ENCODE results near the gene RHOBTB1. TPM values are rescaled to one million over a fixed set of nuclear protein-coding genes. Genes with fewer than 3 reads are reported as not detected.

Gene RHOBTB1
- total RNA-seq, 2 donors from 2014 or later: 0.64 TPM; not detected in 1

DNA sequence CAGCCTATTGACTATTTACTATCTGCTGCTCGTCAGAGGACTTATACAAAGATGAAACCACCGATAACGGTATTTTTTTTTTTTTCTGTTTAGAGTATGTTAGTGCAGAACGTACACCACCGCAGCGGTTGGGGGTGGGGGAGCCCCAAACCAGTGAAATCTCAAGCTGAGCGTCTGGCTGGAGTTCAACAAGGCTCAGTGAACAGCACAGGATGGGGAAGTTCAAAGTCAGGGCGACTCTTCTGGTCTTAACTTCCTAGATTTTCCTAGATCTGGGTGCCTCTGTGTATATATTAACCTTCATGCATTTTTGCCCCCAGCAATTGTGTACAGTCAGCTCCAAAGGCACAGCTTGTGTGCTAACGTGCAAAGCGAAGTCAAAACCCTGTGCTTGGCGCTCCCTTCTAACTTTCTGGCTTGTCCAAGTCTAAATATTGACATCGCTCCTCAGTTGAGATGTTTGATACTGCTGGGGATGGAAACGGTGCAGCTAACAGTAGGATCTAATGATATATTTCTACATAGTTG is 1.1 kb downstream of the RHOBTB1 start:
- Mint-ChIP-seq H3K4me1 (ENCODE audit: low read depth in 2 of 2) (peaks cover 6 to 13% of the 10 kb centered on the region in 2 donors), H3K27me3 (peaks cover 43 to 50% of the 10 kb centered on the region in 2 donors), H3K4me3 (peak overlapping the region; percentile 33), H3K27ac (no peak overlapping the region), H3K36me3 (no peaks in the 10 kb centered on the region), H3K9me3 (no peaks in the 10 kb centered on the region)
- ATAC-seq: no peak
- no peak for DNase-seq (ENCODE audit: low spot score)

- H3K4me1 Mint-ChIP-seq (ENCODE audit: low read depth in 2 of 2): peaks cover 6 to 13% of the 10 kb centered on the region in 2 donors
- DNase-seq (ENCODE audit: low spot score) (no peak), ATAC-seq (no peak)
- H3K4me3 Mint-ChIP-seq: peak overlapping the region; percentile 33
- H3K9me3 Mint-ChIP-seq: no peaks in the 10 kb centered on the region
- peaks cover 41 to 50% of the 10 kb centered on the region in 2 donors for H3K27me3 Mint-ChIP-seq
- H3K27ac Mint-ChIP-seq: no peak overlapping the region
- no peaks in the 10 kb centered on the region for H3K36me3 Mint-ChIP-seq
These were observed 1.7 kb downstream of the RHOBTB1 start for GRCh38 chr10:60942134-60942787.

- H3K36me3 Mint-ChIP-seq: no peaks in the 10 kb centered on the region
- no peak for DNase-seq (ENCODE audit: low spot score)
- H3K4me1 Mint-ChIP-seq (ENCODE audit: low read depth in 2 of 2): peaks cover 6 to 13% of the 10 kb centered on the region in 2 donors
- no peak overlapping the region for H3K4me3 Mint-ChIP-seq
- no peaks in the 10 kb centered on the region for H3K9me3 Mint-ChIP-seq
- H3K27ac Mint-ChIP-seq: no peak overlapping the region
- ATAC-seq: no peak
- peaks cover 28 to 35% of the 10 kb centered on the region in 2 donors for H3K27me3 Mint-ChIP-seq
These were observed 3.5 kb downstream of the RHOBTB1 start for GRCh38 chr10:60940446-60940845.

DNA sequence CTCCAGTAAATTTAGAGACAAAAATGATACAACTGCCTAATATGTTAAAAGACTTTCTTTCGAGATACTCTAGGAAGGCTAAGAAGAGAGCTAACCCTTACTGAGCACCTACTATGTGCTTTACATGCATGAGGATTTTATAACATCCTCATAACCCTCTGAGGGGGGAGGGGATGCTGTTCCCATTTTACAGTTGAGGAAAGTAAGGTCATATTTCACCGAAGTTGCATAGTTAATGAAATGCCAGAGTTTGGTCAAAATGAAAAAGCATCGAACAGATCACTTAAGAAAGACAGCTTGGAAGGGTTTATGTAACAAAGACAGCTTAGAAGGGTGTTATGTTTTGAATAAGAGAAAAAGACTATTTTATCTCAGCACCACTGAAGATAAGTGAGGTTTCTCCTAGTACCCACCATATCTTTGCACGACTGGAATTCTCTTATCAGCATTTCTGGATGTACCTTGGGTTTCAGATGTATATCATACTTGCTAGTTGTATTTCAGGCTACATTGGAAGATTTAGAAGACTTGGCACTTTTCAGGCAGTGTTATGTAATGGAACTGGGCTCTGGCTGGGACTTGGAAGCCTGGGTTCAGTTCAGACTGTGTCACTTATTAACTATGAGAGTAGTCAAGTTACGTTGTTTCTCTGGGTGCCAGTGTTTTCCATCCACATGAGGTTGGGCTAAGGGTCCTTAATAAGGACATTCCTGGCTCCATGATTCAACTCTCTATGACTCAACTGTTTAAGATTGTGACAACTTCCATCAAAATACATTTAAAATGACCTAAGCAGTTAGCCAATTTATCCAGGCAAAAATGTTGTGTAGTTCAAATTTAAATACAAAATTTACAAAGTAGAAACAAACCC is 6.0 kb downstream of the RHOBTB1 start:
- Mint-ChIP-seq H3K27me3 (peaks cover 19 to 26% of the 10 kb centered on the region in 2 donors), H3K4me1 (ENCODE audit: low read depth in 2 of 2) (peaks cover 3 to 4% of the 10 kb centered on the region in 2 donors), H3K27ac (no peak overlapping the region), H3K4me3 (no peak overlapping the region), H3K36me3 (no peaks in the 10 kb centered on the region), H3K9me3 (no peaks in the 10 kb centered on the region)
- DNase-seq (ENCODE audit: low spot score) (no peak), ATAC-seq (no peak)

GRCh38 chr10:60937022-60937421 is 7.0 kb downstream of the RHOBTB1 start:
- ATAC-seq (no peak), DNase-seq (ENCODE audit: low spot score) (no peak)
- no peak overlapping the region for H3K27ac Mint-ChIP-seq
- no peak overlapping the region for H3K4me3 Mint-ChIP-seq
- no peaks in the 10 kb centered on the region for H3K4me1 Mint-ChIP-seq (ENCODE audit: low read depth in 2 of 2)
- H3K36me3 Mint-ChIP-seq: no peaks in the 10 kb centered on the region
- H3K9me3 Mint-ChIP-seq: no peaks in the 10 kb centered on the region
- H3K27me3 Mint-ChIP-seq: peaks cover 16 to 24% of the 10 kb centered on the region in 2 donors

DNA sequence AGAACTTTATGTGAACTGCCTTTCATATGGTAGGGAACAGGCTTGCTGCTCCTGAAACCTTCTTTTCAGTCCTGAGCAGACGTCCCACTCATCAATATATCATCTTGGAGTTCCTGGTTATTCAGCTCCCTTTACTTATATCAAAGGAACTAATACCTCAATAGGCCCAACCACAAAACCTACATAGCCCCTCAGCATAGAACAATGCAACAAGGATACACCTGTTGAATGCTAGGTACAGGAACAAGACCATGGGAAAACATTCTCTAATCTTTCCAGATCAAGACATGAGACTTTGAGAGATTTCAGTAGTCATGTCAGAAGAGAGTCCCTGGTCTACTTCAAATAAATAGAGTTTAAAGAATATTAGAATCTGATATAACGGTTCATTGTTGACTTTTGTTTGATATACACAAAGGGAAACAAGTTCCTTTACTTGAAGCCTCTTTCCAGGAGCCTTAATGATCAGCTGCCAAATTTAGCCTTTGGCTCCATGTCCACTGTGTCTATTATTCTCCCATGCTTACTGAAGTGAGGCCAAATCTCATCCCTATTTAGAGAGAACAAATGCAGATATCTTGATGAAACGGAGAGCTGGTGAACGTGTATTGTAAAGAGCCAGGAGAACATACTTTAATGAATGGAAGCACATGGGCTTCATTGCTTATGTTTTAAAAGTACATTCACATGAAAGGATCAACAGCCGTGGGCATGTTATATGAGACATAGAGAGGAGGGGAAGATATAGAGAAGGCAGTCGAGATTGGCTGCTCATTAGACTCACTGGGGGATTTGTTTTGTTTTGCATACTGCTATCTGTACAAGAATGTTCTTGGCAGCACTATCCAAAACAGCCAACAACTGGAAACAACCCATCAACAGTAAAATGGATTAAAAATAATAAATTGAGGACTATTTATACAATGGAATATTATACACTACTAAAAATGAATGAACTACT is 9.5 kb downstream of the RHOBTB1 start:
- H3K27me3 Mint-ChIP-seq: peaks cover 9 to 24% of the 10 kb centered on the region in 2 donors
- no peaks in the 10 kb centered on the region for H3K36me3 Mint-ChIP-seq
- H3K9me3 Mint-ChIP-seq: no peaks in the 10 kb centered on the region
- DNase-seq (ENCODE audit: low spot score) (no peak), ATAC-seq (no peak)
- H3K4me3 Mint-ChIP-seq: no peak overlapping the region
- H3K27ac Mint-ChIP-seq: no peak overlapping the region
- H3K4me1 Mint-ChIP-seq (ENCODE audit: low read depth in 2 of 2): no peaks in the 10 kb centered on the region

DNA sequence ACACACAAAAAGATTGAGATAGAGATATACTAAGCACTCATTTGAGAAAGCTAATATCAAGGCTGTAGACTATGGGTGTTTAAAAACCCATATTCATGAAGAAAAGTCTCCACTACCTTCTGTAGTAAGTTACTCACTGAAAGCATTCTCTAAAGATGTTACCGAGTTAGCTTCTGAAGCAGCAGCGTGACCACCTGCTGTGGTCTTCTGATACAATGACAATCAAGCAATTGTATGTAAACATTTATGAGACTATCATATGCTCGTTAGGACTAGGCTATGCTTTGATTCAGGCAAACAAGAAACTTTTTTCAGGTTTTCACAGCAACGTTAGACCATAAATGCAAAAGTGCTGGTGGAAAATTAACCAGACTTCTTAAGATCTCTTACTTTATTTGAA is 11.2 kb downstream of the RHOBTB1 start:
- H3K4me3 Mint-ChIP-seq: no peak overlapping the region
- DNase-seq (ENCODE audit: low spot score) (no peak), ATAC-seq (no peak)
- H3K36me3 Mint-ChIP-seq: no peaks in the 10 kb centered on the region
- H3K9me3 Mint-ChIP-seq: no peaks in the 10 kb centered on the region
- peaks cover 0 to 12% of the 10 kb centered on the region in 2 donors for H3K27me3 Mint-ChIP-seq
- H3K4me1 Mint-ChIP-seq (ENCODE audit: low read depth in 2 of 2): no peaks in the 10 kb centered on the region
- no peak overlapping the region for H3K27ac Mint-ChIP-seq

GRCh38 chr10:60930237-60930636 is 13.7 kb downstream of the RHOBTB1 start:
- Mint-ChIP-seq H3K4me3 (no peak overlapping the region), H3K36me3 (no peaks in the 10 kb centered on the region), H3K9me3 (no peaks in the 10 kb centered on the region), H3K4me1 (ENCODE audit: low read depth in 2 of 2) (no peaks in the 10 kb centered on the region), H3K27me3 (peaks cover 0 to 21% of the 10 kb centered on the region in 2 donors), H3K27ac (no peak overlapping the region)
- no peak for ATAC-seq
- no peak for DNase-seq (ENCODE audit: low spot score)

DNA sequence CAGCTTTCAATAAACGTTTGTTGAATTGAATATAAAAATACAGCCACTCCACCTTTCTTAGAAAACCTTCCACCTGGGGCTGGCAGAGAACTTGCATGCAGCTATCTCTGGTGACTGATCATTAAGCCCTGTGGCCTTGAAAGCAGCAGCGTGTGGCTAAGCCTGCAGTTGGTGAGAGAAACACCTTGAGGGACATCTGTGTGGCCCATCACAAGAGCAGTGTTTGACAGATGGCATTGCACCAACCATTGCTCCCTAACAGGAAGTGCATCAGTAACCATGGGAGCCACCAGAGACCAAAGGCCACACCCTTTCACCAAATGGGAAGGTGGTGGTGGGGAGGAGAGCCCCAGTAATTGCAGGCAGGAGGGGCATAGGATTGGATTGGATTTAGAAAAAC is 22.4 kb downstream of the RHOBTB1 start:
- no peaks in the 10 kb centered on the region for H3K9me3 Mint-ChIP-seq
- DNase-seq (ENCODE audit: low spot score) (no peak), ATAC-seq (no peak)
- H3K27me3 Mint-ChIP-seq: peaks cover 3 to 35% of the 10 kb centered on the region in 2 donors
- no peak overlapping the region for H3K27ac Mint-ChIP-seq
- H3K4me1 Mint-ChIP-seq (ENCODE audit: low read depth in 2 of 2): no peaks in the 10 kb centered on the region
- H3K36me3 Mint-ChIP-seq: no peaks in the 10 kb centered on the region
- no peak overlapping the region for H3K4me3 Mint-ChIP-seq

DNA sequence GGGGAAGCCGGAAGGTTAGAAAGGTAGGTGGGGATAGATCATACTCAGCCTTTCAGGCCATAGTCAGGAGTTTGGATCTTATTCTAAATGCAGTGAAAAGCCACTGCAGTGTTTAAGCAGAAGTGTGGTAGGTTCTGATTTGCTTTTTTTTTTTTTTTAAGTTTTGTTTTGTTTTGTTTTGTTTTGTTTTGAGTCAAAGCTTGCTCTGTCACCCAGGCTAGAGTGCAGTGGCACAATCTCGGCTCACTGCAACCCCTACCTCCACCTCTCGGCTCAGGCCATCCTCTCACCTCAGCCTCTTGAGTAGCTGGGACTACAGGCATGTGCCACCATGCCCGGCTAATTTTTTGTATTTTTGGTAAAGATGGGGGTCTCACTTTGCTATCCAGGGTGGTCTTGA is 23.5 kb downstream of the RHOBTB1 start:
- H3K27me3 Mint-ChIP-seq: peaks cover 3 to 35% of the 10 kb centered on the region in 2 donors
- H3K27ac Mint-ChIP-seq: no peak overlapping the region
- no peak overlapping the region for H3K4me3 Mint-ChIP-seq
- ATAC-seq (no peak), DNase-seq (ENCODE audit: low spot score) (no peak)
- no peaks in the 10 kb centered on the region for H3K9me3 Mint-ChIP-seq
- H3K36me3 Mint-ChIP-seq: no peaks in the 10 kb centered on the region
- H3K4me1 Mint-ChIP-seq (ENCODE audit: low read depth in 2 of 2): no peaks in the 10 kb centered on the region

- no peak for ATAC-seq
- Mint-ChIP-seq H3K4me3 (no peak overlapping the region), H3K9me3 (no peaks in the 10 kb centered on the region), H3K36me3 (no peaks in the 10 kb centered on the region), H3K27me3 (peaks cover 3 to 29% of the 10 kb centered on the region in 2 donors), H3K27ac (no peak overlapping the region), H3K4me1 (ENCODE audit: low read depth in 2 of 2) (no peaks in the 10 kb centered on the region)
- no peak for DNase-seq (ENCODE audit: low spot score)
These were observed 24.4 kb downstream of the RHOBTB1 start for GRCh38 chr10:60919551-60919950.

- DNase-seq (ENCODE audit: low spot score) (no peak), ATAC-seq (no peak)
- no peak overlapping the region for H3K27ac Mint-ChIP-seq
- peaks cover 6 to 21% of the 10 kb centered on the region in 2 donors for H3K27me3 Mint-ChIP-seq
- no peaks in the 10 kb centered on the region for H3K36me3 Mint-ChIP-seq
- H3K9me3 Mint-ChIP-seq: no peaks in the 10 kb centered on the region
- no peaks in the 10 kb centered on the region for H3K4me1 Mint-ChIP-seq (ENCODE audit: low read depth in 2 of 2)
- H3K4me3 Mint-ChIP-seq: no peak overlapping the region
These were observed 26.4 kb downstream of the RHOBTB1 start for GRCh38 chr10:60917331-60918280.

All from natural killer cell treated with Interleukin-12 subunit alpha and Interleukin-12 subunit beta and Interleukin-15 and Interleukin-18, amount 100 ng/mL, for 72 hours (primary cell).